Stimulated activated CD4-positive, alpha-beta T cell treated with anti-CD3 and anti-CD28 coated beads, Interleukin-12 subunit alpha, Interleukin-12 subunit beta, amount 100 ng/mL, for 24 hours (primary cell): ENCODE data around the gene CLECL1.
"Not testable (repeated sequence)": the region's sequence is repeated elsewhere in the genome, so short reads cannot be mapped to it uniquely, and the experiment has no call there.

ENCODE experiments used
- DNase-seq, 2 experiments: peaks; one replicate each; pipeline ENCODE4 v3.0.0-alpha.2; 2020; ENCODE audit warnings: low read depth in 2 of 2

The CLECL1 gene

GRCh38 chr12:9751204-9752144 lies 18.6 kb upstream of the CLECL1 start:
- DNase-seq: no peak

GRCh38 chr12:9750276-9751203 lies 17.6 kb upstream of the CLECL1 start:
- no peak for DNase-seq

GRCh38 chr12:9749640-9750039 lies 16.7 kb upstream of the CLECL1 start:
- no peak for DNase-seq

- no peak for DNase-seq
These were observed 12.3 kb upstream of the CLECL1 start for GRCh38 chr12:9745199-9745598.

GRCh38 chr12:9742661-9743060 lies 9.8 kb upstream of the CLECL1 start:
- DNase-seq: no peak

- DNase-seq: peak in 1 of 2 experiments; percentile 51
These were observed 8.8 kb upstream of the CLECL1 start for GRCh38 chr12:9741726-9742125.

- no peak for DNase-seq
These were observed 7.3 kb upstream of the CLECL1 start for GRCh38 chr12:9740106-9740750.

GRCh38 chr12:9739404-9740105 lies 6.7 kb upstream of the CLECL1 start:
- not testable (repeated sequence) for DNase-seq

- DNase-seq: not testable (repeated sequence)
These were observed 6.0 kb upstream of the CLECL1 start for GRCh38 chr12:9738905-9739304.

GRCh38 chr12:9736936-9737705 lies 4.2 kb upstream of the CLECL1 start:
- no peak for DNase-seq

- DNase-seq: no peak
These were observed 2.7 kb upstream of the CLECL1 start for GRCh38 chr12:9735601-9736000.

GRCh38 chr12:9731797-9732196 lies 1.1 kb downstream of the CLECL1 start:
- DNase-seq: no peak

- no peak for DNase-seq
These were observed 1.5 kb downstream of the CLECL1 start for GRCh38 chr12:9731393-9731792.

- DNase-seq: no peak
These were observed 2.3 kb downstream of the CLECL1 start for GRCh38 chr12:9730591-9730990.

GRCh38 chr12:9730011-9730410 lies 2.9 kb downstream of the CLECL1 start:
- DNase-seq: no peak

- no peak for DNase-seq
These were observed 3.8 kb downstream of the CLECL1 start for GRCh38 chr12:9729082-9729481.

GRCh38 chr12:9727813-9728212 lies 5.1 kb downstream of the CLECL1 start:
- DNase-seq: no peak

- no peak for DNase-seq
These were observed 7.6 kb downstream of the CLECL1 start for GRCh38 chr12:9725213-9725870.

- DNase-seq: no peak
These were observed 8.9 kb downstream of the CLECL1 start for GRCh38 chr12:9724023-9724422.
